ENCODE measurements around the gene ITGB1BP1. TPM values are rescaled to one million over a fixed set of nuclear protein-coding genes. Genes with fewer than 3 reads are reported as not detected.

Gene ITGB1BP1
- total RNA-seq, 2 donors from 2014 or later, result 29.0 to 34.4 TPM

- DNase-seq (ENCODE audit: low spot score), result no peak
- H3K4me1 ChIP-seq, result peaks cover 0 to 24% of the 10 kb centered on the region in 2 donors
- TF ChIP-seq, protein P1, sequence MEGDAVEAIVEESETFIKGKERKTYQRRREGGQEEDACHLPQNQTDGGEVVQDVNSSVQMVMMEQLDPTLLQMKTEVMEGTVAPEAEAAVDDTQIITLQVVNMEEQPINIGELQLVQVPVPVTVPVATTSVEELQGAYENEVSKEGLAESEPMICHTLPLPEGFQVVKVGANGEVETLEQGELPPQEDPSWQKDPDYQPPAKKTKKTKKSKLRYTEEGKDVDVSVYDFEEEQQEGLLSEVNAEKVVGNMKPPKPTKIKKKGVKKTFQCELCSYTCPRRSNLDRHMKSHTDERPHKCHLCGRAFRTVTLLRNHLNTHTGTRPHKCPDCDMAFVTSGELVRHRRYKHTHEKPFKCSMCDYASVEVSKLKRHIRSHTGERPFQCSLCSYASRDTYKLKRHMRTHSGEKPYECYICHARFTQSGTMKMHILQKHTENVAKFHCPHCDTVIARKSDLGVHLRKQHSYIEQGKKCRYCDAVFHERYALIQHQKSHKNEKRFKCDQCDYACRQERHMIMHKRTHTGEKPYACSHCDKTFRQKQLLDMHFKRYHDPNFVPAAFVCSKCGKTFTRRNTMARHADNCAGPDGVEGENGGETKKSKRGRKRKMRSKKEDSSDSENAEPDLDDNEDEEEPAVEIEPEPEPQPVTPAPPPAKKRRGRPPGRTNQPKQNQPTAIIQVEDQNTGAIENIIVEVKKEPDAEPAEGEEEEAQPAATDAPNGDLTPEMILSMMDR (IDR thresholded peaks at IDR 0.05), result no peak
- no peak overlapping the region for H3K27ac ChIP-seq
- peaks cover 4% of the 10 kb centered on the region for H3K36me3 ChIP-seq
- H3K27me3 ChIP-seq, result no peaks in the 10 kb centered on the region
- no peaks in the 10 kb centered on the region for H3K9me3 ChIP-seq
- no peak overlapping the region for H3K4me3 ChIP-seq
Measured at GRCh38 chr2:9416962-9417316, 6.4 kb downstream of the ITGB1BP1 start.

DNA sequence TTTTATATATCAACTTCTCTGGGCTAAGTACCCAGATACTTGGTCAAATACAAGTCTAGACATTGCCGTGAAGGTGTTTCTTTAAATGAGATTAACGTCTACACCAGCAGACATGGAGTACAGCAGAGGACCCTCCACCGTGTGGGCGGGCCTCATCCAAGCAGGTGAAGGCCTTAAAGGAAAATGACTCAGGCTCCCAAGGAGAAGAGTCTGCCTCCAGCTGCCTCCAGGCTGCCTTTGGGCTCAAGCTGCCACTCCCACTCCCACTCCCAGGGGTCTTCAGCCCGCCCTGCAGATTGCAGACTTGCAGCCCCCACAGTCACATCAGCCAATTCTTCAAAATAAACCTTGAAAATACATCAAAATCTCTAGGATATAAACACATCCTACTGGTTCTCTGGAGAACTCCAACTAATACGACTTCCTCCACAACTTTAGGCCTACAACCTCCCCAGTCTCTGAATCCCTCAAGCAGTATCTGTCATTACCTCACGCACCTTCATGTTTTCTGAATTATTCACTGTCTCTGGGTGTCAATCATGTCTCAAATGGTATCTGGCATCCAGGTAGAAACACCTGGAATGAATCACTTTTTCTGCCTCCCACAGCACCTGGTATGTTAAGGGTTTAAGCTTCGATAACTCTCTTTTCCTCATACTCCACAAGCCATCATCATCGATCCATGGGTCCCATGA is 6.9 kb downstream of the ITGB1BP1 start:
- H3K36me3 ChIP-seq, result peaks cover 9% of the 10 kb centered on the region
- H3K4me1 ChIP-seq, result peaks cover 0 to 19% of the 10 kb centered on the region in 2 donors
- H3K27ac ChIP-seq, result no peak overlapping the region
- TF ChIP-seq, protein P1 (IDR thresholded peaks at IDR 0.05), result no peak
- no peak overlapping the region for H3K4me3 ChIP-seq
- DNase-seq (ENCODE audit: low spot score), result no peak
- no peaks in the 10 kb centered on the region for H3K9me3 ChIP-seq
- no peaks in the 10 kb centered on the region for H3K27me3 ChIP-seq

- Histone ChIP-seq H3K9me3 (no peaks in the 10 kb centered on the region), H3K27me3 (no peaks in the 10 kb centered on the region), H3K27ac (no peak overlapping the region), H3K4me3 (no peak overlapping the region), H3K36me3 (peaks cover 17% of the 10 kb centered on the region), H3K4me1 (peaks cover 0 to 11% of the 10 kb centered on the region in 2 donors)
- TF ChIP-seq, protein P1 (IDR thresholded peaks at IDR 0.05), result no peak
- DNase-seq (ENCODE audit: low spot score), result no peak
Measured at GRCh38 chr2:9415516-9416169, 7.7 kb downstream of the ITGB1BP1 start.

DNA sequence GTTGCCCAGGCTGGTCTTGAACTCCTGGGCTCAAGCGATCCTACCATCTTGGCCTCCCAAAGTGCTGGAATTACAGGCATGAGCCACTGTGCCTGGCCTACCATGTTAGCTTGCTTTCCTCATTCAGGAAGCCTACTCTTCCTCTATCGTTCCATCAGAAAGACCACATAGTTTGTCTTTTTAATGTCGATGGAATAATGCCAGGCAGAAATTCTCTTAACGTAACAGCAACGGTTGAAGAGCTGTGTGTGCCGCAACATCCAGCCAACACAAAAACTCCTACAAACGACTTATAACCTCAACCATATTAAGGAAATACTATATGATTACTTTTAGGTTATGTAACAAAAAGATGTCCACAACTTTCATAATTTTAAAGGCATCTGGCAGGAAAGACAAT is 10.5 kb downstream of the ITGB1BP1 start:
- Histone ChIP-seq H3K4me3 (no peak overlapping the region), H3K36me3 (peaks cover 37% of the 10 kb centered on the region)
- TF ChIP-seq, protein P1 (IDR thresholded peaks at IDR 0.05), result no peak

GRCh38 chr2:9410108-9410507 is 13.2 kb downstream of the ITGB1BP1 start:
- H3K36me3 ChIP-seq, result peaks cover 48% of the 10 kb centered on the region
- no peak overlapping the region for H3K4me3 ChIP-seq
- no peak overlapping the region for H3K27ac ChIP-seq
- peak; percentile 26 for DNase-seq (ENCODE audit: low spot score)
- no peaks in the 10 kb centered on the region for H3K27me3 ChIP-seq
- TF ChIP-seq, protein P1 (IDR thresholded peaks at IDR 0.05), result no peak
- H3K9me3 ChIP-seq, result no peaks in the 10 kb centered on the region
- H3K4me1 ChIP-seq, result no peaks in the 10 kb centered on the region

More for the DNA sequence above, 10.5 kb downstream of the ITGB1BP1 start:
- Histone ChIP-seq H3K4me1 (no peaks in the 10 kb centered on the region), H3K9me3 (no peaks in the 10 kb centered on the region), H3K27me3 (no peaks in the 10 kb centered on the region), H3K27ac (no peak overlapping the region)
- DNase-seq (ENCODE audit: low spot score), result no peak
